Endometrium (tissue), 2 donors: ENCODE measurements around the gene RACGAP1.
A peak's percentile ranks its signal among the peaks of the same experiment; 100 is the strongest.
"Not testable (repeated sequence)": the region's sequence is repeated elsewhere in the genome, so short reads cannot be mapped to it uniquely, and the experiment has no call there.

Source experiments
- FAIRE-seq: peaks from 2 replicates; lab custom pipeline; 2012; peaks lifted over from hg19 to GRCh38; lab: Jason Lieb, UNC
- donor health status: control.
- donor health status: control.

Gene RACGAP1

DNA sequence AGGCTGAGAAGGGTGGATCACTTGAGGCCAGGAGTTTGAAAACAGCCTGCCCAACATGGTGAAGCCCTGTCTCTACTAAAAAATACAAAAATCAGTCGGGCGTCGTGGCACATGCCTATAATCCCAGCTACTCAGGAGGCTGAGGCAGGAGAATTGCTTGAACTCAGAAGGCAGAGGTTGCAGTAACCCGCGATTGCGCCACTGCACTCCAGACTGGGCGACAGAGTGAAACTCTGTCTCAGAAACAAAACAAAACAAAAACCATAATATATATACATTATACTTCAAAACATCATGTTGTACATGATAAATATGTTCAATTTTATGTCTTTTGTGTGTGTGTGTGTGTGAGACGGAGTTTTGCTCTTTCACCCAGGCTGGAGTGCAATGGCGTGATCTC is 5.2 kb upstream of the RACGAP1 start:
- not testable (repeated sequence) for FAIRE-seq

DNA sequence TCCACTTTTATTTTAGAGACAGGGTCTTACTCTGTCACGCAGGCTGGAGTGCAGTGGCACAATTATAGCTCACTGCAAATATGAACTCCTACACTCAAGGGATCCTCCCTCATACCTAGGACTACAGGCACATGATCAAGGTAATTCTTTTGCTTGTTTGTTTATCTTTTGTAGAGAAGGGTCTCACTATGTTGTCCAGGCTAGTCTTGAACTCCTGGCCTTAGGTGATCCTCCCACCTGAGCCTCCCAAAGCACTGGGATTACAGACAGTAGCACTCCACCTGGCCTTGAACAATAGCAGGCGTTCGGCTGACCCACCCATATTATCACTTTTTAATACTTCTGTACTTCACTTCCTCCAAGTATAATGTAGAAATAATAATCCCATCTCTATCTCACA is 1.4 kb upstream of the RACGAP1 start:
- FAIRE-seq = no peak

- FAIRE-seq = no peak
Observed at GRCh38 chr12:50024805-50025186, 498 bp downstream of the RACGAP1 start.

DNA sequence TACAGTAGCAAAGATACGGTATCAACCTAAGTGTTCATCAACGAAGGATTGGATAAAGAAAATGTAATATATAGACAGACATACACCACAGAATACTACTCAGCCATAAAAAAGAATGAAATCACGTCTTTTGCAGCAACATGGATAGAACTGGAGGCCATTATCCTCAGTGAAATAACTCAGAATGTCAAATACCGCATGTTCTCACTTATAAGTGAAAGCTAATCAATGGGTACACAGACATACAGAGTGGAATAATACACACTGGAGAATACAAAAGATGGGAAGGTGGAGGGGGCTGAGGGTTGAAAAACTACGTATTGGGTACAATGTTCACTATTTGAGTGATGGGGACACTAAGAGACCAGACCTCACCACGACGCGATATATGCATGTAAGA is 1.1 kb downstream of the RACGAP1 start:
- FAIRE-seq = no peak

- no peak for FAIRE-seq
Observed at GRCh38 chr12:50022903-50023302, 2.4 kb downstream of the RACGAP1 start.

DNA sequence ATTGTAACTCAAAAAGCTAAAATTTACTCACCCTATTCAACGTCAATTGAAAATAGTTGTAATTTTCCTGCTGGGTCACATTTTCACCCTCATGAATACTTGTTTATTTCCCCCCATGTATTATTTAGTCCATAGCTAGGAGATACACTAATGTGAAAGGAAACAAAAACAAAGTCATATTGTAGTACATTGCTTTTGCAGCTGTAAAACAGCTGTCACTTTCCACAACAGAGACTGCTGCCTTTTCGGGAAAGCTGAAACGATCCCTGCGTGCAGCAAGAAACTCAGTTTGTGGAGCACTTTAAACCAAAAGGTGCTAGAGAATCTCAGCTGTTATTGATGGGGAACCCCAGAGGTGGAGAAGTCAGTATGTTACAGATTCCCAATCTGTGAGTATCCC is 4.3 kb downstream of the RACGAP1 start:
- FAIRE-seq = peak; percentile 4

- FAIRE-seq = no peak
Observed at GRCh38 chr12:50019524-50019923, 5.8 kb downstream of the RACGAP1 start.

- FAIRE-seq = no peak
Observed at GRCh38 chr12:50018968-50019367, 6.3 kb downstream of the RACGAP1 start.

- no peak for FAIRE-seq
Observed at GRCh38 chr12:50018154-50018553, 7.1 kb downstream of the RACGAP1 start.

DNA sequence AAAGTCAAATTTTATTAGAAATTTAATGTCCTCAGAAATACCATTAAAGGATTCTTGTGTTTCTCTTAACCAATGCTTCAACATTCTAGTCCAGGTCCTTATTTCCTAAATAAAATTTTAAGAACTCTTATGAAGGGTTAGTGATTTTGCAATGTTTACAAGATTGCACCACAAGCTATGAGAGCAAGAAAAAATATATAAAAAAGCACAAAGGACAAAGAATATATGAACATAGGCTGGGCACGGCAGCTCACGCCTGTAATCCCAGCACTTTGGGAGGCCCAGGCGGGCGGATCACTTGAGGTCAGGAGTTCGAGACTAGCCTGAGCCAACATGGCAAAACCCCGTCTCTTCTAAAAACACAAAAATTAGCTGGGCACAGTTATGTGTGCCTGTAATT is 7.7 kb downstream of the RACGAP1 start:
- peak; percentile 90 for FAIRE-seq

- no peak for FAIRE-seq
Observed at GRCh38 chr12:50016501-50017475, 8.5 kb downstream of the RACGAP1 start.

DNA sequence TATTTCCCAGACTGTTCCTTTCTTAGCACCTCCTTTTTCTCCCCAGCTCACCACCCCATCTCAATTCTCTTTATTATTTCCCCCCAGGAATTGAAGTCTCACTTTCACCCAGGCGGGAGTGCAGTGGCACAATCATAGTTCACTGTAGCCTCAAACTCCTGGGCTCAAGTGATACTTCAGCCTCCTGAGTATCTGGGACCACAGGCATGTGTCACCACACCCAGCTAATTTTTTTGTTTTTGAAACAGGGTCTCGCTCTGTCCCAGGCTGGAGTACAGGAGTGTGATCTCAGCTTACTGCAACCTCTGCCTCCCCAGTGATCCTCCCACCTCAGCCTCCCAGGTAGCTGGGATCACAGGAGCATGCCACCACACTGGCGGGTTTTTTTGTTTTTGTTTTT is 11.0 kb downstream of the RACGAP1 start:
- FAIRE-seq = no peak

DNA sequence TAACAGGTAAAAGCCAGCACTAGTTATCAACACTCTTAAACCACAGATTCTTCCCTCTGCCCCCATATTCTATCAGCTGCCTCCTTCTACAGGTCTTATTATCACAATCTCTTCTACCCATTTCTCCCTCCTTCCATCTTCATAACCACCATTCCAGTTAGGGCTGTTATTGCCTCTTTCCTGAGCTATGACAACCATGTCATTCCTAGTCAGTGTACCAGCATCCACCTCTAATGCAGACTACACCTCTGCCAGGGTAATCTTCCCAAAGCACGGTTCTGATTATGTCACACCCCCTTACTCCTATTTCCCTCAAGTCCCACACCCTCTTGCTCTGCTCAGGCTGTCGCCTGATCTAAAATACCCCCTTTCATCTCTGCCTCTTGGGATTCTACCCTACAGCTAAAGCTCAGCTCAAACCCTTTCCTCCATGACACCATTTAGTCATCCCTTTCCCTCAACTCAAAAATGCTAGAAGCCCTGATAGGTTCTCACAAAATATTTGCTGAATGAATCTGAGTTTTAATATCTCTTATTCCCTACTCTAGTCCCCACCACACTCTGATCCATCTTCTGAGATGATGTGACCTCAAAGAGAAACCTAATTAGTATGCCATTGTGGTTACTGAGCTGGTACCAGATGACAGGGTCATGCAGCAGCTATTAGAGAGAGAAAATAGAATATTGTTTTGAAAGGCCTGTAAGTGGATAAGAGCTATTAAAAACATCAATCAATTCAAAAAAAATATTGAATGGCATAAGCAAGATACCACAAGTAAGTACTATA is 11.7 kb downstream of the RACGAP1 start:
- FAIRE-seq = no peak

DNA sequence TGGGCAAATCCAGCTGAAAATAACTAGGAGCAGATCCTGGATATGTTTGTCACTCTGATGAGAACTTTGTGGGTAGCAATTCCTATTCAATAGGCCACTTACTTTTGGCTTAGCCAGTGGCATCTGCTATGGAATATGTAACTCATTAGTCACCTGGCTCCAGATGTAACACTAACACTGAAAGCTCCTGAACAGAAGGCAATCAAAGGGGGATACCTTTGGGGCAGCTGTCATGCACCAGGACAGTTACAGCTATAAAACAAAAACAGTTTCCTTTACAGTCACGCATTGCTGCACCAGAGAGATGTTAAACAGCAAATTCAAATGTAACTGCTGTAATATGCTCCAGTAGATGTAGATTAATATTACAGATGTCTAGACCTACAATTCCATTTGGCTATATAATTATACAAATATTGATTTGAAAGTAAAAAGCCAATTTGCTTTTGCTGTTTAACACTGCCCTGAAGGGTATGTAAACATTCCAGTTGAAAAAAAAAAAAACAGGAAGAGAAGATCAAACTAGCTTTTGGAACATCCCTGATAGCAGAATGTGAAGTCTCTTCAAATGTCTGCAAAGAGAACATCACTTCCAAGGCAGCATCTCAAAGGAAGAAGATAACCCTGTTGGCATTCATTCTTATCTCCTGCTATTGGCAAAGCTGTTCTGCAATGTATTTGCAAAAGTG is 18.4 kb downstream of the RACGAP1 start:
- FAIRE-seq = no peak

DNA sequence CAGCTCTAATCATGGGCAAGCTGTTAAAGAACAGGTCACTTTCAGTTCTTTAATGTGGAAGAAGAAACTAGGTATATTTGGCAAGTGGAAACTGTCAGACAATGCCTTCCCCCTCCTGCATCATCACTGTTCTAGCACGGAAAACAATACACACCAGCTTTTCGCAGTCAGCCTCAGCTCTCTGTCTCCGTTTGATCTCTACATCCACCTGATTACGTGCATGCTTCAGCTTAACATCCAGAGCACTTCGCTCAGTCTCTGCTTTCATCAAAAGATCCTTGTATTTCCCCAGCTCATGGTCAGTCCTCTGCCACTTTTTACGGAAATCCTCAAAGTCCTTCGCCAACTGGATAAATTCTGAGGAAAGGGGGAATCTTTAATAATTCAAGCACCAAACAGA is 19.0 kb downstream of the RACGAP1 start:
- no peak for FAIRE-seq

GRCh38 chr12:50005175-50005574 is 20.1 kb downstream of the RACGAP1 start:
- FAIRE-seq = peak; percentile 8

DNA sequence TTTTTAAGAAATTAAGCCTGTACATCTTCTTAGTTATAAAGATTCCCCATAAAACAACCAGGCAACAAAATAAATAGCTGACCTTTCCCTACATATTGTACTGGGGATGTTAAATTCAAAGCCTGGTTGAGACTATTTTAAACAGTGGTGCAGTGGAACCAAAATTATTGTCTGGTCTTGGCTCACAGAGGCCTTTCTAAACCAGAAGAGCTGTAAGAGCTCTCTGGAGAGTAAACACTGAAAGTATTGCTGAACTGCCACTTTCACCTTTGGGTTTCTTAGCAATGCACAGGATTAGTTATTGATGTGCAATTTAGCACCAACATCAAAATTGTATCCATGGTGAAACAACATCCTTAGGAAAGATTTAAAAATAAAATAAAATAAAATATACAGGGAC is 20.6 kb downstream of the RACGAP1 start:
- FAIRE-seq = no peak

- FAIRE-seq = no peak
Observed at GRCh38 chr12:50003595-50003994, 21.7 kb downstream of the RACGAP1 start.

- no peak for FAIRE-seq
Observed at GRCh38 chr12:49998453-49998852, 26.8 kb downstream of the RACGAP1 start.

DNA sequence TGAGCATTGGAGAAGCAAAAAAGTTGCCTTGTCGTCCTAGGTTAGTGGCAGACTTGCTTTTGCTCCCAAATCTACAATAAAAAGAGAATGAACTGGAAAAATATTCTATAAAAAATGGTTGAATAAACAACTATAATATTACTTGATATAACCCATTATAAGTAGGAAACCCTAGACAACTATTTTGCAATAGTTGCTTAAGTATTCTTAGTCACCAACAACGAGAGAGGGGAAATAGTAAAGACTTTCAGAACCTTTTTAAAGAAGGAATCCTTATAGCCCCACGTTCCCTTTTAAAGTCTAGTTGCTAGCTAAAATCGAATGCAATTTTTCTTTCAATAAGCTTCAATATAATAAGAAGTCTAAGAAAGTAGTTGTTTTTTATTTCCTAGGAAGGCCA is 35.0 kb downstream of the RACGAP1 start:
- FAIRE-seq = no peak

- not testable (repeated sequence) for FAIRE-seq
Observed at GRCh38 chr12:49989400-49989799, 35.9 kb downstream of the RACGAP1 start.

DNA sequence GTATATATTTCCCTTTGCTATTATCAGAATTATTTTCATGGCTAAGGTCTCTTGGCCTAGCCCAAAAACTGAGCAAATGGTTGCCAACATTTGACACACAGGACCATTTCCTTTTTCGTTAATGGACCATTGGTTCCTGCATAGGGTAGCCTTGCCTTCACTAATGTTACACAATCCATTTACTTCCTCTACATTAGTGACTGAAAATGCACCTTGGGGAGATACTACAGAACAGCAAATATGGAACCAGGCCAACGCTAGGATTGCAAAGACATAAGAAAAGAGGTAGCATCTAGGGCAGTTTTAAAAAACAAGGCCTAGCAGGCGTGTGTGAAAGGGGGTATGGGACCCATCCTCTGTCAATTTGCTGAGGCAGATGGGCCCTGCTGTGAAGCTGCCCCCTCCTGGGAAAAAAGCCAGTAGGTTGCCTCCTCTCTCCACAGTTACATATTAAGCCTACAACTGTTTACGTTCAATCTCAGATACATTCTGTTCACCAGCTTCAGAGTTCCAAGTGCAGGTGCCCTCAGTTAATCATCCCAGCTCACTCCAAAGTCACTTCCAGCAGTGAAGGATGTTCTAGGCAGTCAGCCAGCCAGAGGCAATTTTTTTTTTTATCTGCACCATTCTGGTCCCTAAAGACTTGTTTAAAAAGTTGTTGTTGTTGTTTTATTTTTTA is 37.5 kb downstream of the RACGAP1 start:
- FAIRE-seq = no peak
